Vagina (tissue), 2 donors: Measurements from ENCODE around the gene WNT6. TPM values are rescaled to one million over a fixed set of nuclear protein-coding genes. Genes with fewer than 3 reads are reported as not detected.
"Not testable (repeated sequence)": the region's sequence is repeated elsewhere in the genome, so short reads cannot be mapped to it uniquely, and the experiment has no call there.

Experiments
- DNase-seq, 2 donors: peaks; one replicate each; pipeline ENCODE4 v3.0.0-alpha.2; 2017; ENCODE audit errors: extremely low spot score in 2 of 2
- H3K27ac ChIP-seq: fragments of 200-600 bp; sonication (generic); one replicate; pipeline ENCODE4 v1.5.1; 2019
- H3K27me3 ChIP-seq: fragments of 200-600 bp; sonication (generic); one replicate; pipeline ENCODE4 v1.5.1; 2019
- H3K36me3 ChIP-seq, 2 donors: fragments of 200-600 bp; sonication (generic); one replicate each; pipeline ENCODE4 v1.5.1; 2017 to 2019
- H3K4me1 ChIP-seq: fragments of 200-600 bp; sonication (generic); one replicate; pipeline ENCODE4 v1.5.1; 2019
- H3K4me3 ChIP-seq, 2 donors: fragments of 200-600 bp; sonication (generic); 1 replicate in 1 of 2; 2 replicates in 1 of 2; pipeline ENCODE4 v1.5.1; 2016 to 2019
- H3K9me3 ChIP-seq: fragments of 200-600 bp; sonication (generic); one replicate; pipeline ENCODE4 v1.5.1; 2019
- CTCF ChIP-seq, 3 experiments: fragments of 450-650 bp in 2 of 3; fragments of 200-600 bp in 1 of 3; sonication (generic) in 1 of 3; IDR thresholded peaks; one replicate each; pipeline ENCODE4 v1.5.1; 2017 to 2019; ENCODE audit warnings: antibody characterized with exemption in 3 of 3, mild to moderate bottlenecking in 2 of 3, moderate library complexity in 2 of 3
- POLR2A ChIP-seq, 2 donors: fragments of 450-650 bp; IDR thresholded peaks; one replicate each; pipeline ENCODE4 v1.6.1; 2017; ENCODE audit warnings: antibody characterized with exemption in 2 of 2, mild to moderate bottlenecking in 2 of 2, moderate library complexity in 2 of 2
- POLR2AphosphoS5 ChIP-seq, 2 donors: sonication (generic); formaldehyde crosslinking; IDR thresholded peaks; one replicate each; pipeline ENCODE4 v1.9.0; 2017; ENCODE audit warnings: antibody characterized with exemption in 2 of 2, mild to moderate bottlenecking in 2 of 2, low read depth in 1 of 2; ENCODE audit not compliant: insufficient read depth in 1 of 2
- intact Hi-C: fragments of 100-400 bp; cut with DNase I; formaldehyde crosslinking; loops from one replicate; pipeline ENCODE4 v1.15.1; 2023
- total RNA-seq: library from RNA; depleted of rRNA; stranded (reverse); fragments of >200 nt; gene quantifications from one replicate; pipeline ENCODE4 v1.2.3, GENCODE V29; 2016

WNT6 gene
- total RNA-seq, 1 donor from 2014 or later, result 2.0 TPM

- H3K27ac ChIP-seq, result no peak overlapping the region
- intact Hi-C loops, result no loop called here
- H3K27me3 ChIP-seq, result no peaks in the 10 kb centered on the region
- no peaks in the 10 kb centered on the region for H3K36me3 ChIP-seq
- no peak overlapping the region for H3K4me3 ChIP-seq
- H3K4me1 ChIP-seq, result no peaks in the 10 kb centered on the region
- TF ChIP-seq POLR2AphosphoS5 (IDR thresholded peaks at IDR 0.05; ENCODE audit: insufficient read depth in 1 of 2, low read depth in 1 of 2) (no peak), CTCF (IDR thresholded peaks at IDR 0.05) (no peak), POLR2A (IDR thresholded peaks at IDR 0.05) (no peak)
- H3K9me3 ChIP-seq, result no peaks in the 10 kb centered on the region
- DNase-seq, result no peak
Observed at GRCh38 chr2:218839888-218840287, 19.7 kb upstream of the WNT6 start.

GRCh38 chr2:218844334-218844733 lies 15.3 kb upstream of the WNT6 start:
- H3K4me3 ChIP-seq, H3K27me3 ChIP-seq, H3K4me1 ChIP-seq, DNase-seq, H3K27ac ChIP-seq, H3K9me3 ChIP-seq, intact Hi-C loops, H3K36me3 ChIP-seq: not testable (repeated sequence)

GRCh38 chr2:218846963-218847362 lies 12.6 kb upstream of the WNT6 start:
- not testable (repeated sequence) for H3K4me1 ChIP-seq, DNase-seq, H3K36me3 ChIP-seq, H3K27me3 ChIP-seq, H3K27ac ChIP-seq, H3K4me3 ChIP-seq, H3K9me3 ChIP-seq
- intact Hi-C loops, result loop anchor here (5.0 kb wide), 1 partner anchor 135 kb away; the partner anchor contains the start of gene TTLL4

- Histone ChIP-seq H3K9me3 (no peaks in the 10 kb centered on the region), H3K4me3 (no peak overlapping the region), H3K36me3 (no peaks in the 10 kb centered on the region), H3K4me1 (peaks cover 5% of the 10 kb centered on the region), H3K27me3 (no peaks in the 10 kb centered on the region), H3K27ac (no peak overlapping the region)
- DNase-seq, result no peak
- intact Hi-C loops, result loop anchor here (5.0 kb wide), 1 partner anchor 137 kb away; the partner anchor contains the start of gene TTLL4
- TF ChIP-seq POLR2AphosphoS5 (IDR thresholded peaks at IDR 0.05; ENCODE audit: insufficient read depth in 1 of 2, low read depth in 1 of 2) (no peak), CTCF (IDR thresholded peaks at IDR 0.05) (no peak)
Observed at GRCh38 chr2:218849721-218850120, 9.9 kb upstream of the WNT6 start.

- intact Hi-C loops, result no loop called here
- Histone ChIP-seq H3K27me3 (no peaks in the 10 kb centered on the region), H3K36me3 (no peaks in the 10 kb centered on the region), H3K4me1 (peaks cover 5% of the 10 kb centered on the region), H3K27ac (no peak overlapping the region), H3K9me3 (no peaks in the 10 kb centered on the region), H3K4me3 (no peak overlapping the region)
- TF ChIP-seq CTCF (IDR thresholded peaks at IDR 0.05) (no peak), POLR2A (IDR thresholded peaks at IDR 0.05) (no peak), POLR2AphosphoS5 (IDR thresholded peaks at IDR 0.05; ENCODE audit: insufficient read depth in 1 of 2, low read depth in 1 of 2) (no peak)
- DNase-seq, result no peak
Observed at GRCh38 chr2:218850796-218851195, 8.8 kb upstream of the WNT6 start.

- H3K36me3 ChIP-seq, result no peaks in the 10 kb centered on the region
- H3K27me3 ChIP-seq, result no peaks in the 10 kb centered on the region
- H3K4me3 ChIP-seq, result no peak overlapping the region
- peaks cover 5% of the 10 kb centered on the region for H3K4me1 ChIP-seq
- DNase-seq, result no peak
- H3K9me3 ChIP-seq, result no peaks in the 10 kb centered on the region
- no peak overlapping the region for H3K27ac ChIP-seq
- intact Hi-C loops, result no loop called here
- TF ChIP-seq POLR2A (IDR thresholded peaks at IDR 0.05) (no peak), POLR2AphosphoS5 (IDR thresholded peaks at IDR 0.05; ENCODE audit: insufficient read depth in 1 of 2, low read depth in 1 of 2) (no peak), CTCF (IDR thresholded peaks at IDR 0.05) (no peak)
Observed at GRCh38 chr2:218851286-218851685, 8.3 kb upstream of the WNT6 start.
